ENCODE measurements around the gene PCBP4. TPM values are rescaled to one million over a fixed set of nuclear protein-coding genes. Genes with fewer than 3 reads are reported as not detected.

PCBP4 gene
- total RNA-seq, 1 experiment from 2014 or later = 48.8 TPM

GRCh38 chr3:52001443-52001974, 34.3 kb upstream of the PCBP4 start:
- no peaks in the 10 kb centered on the region for H4K20me1 ChIP-seq (ENCODE audit: insufficient read depth)
- H3K36me3 ChIP-seq (ENCODE audit: control insufficient read depth in 1 of 2, insufficient read depth in 2 of 2, low read length in 2 of 2) = no peaks in the 10 kb centered on the region
- no peak overlapping the region for H3K4me3 ChIP-seq (replicated peaks in 1 of 2; ENCODE audit: low read depth in 1 of 2, low read length in 2 of 2)
- H3K4me1 ChIP-seq (ENCODE audit: control insufficient read depth in 1 of 2, insufficient read depth in 2 of 2, low read length in 2 of 2) = peaks cover 11 to 35% of the 10 kb centered on the region in 2 experiments
- H3K9me3 ChIP-seq (ENCODE audit: control insufficient read depth in 1 of 2, insufficient read depth in 1 of 2, low read depth in 1 of 2, low read length in 2 of 2) = no peaks in the 10 kb centered on the region
- RAD21 ChIA-PET (ENCODE audit: low non-redundant PET in 1 of 2, low total read pairs in 2 of 2, uncharacterized antibody in 2 of 2, unreplicated experiment in 2 of 2) = interaction anchor here in 1 of 2 experiments (1.2 to 1.9 kb wide), 2 partner anchors 52 to 143 kb away, joined by 4 to 5 read pairs; no protein-coding TSS in a partner anchor
- no peak overlapping the region for H3K9ac ChIP-seq (ENCODE audit: low read length)
- peak; percentile 96 for ATAC-seq
- CTCF ChIA-PET = interaction anchor here (0.7 to 2.6 kb wide), 15 partner anchors 10 to 384 kb away, joined by 3 to 13 read pairs (median 4); partner anchors contain the start of gene ALAS1
- H2AFZ ChIP-seq (ENCODE audit: low read depth, low read length, poor library complexity, severe bottlenecking) = no peak overlapping the region
- peak overlapping the region; percentile 71 for H3K4me2 ChIP-seq (ENCODE audit: low read length)
- intact Hi-C loops (cut with micrococcal nuclease) = loop anchor here (1.0 to 5.0 kb wide), 6 partner anchors 55 to 336 kb away; partner anchors contain the start of genes DUSP7 and PARP3
- no peaks in the 10 kb centered on the region for H3K27me3 ChIP-seq (ENCODE audit: insufficient read depth, low read length)
- BruUV-seq (replicated peaks) = no TSS peak
- H3K9me2 ChIP-seq (ENCODE audit: insufficient read depth) = no peaks in the 10 kb centered on the region
- H3K79me2 ChIP-seq (ENCODE audit: insufficient read depth, low read length) = no peaks in the 10 kb centered on the region
- no peak for TF ChIP-seq CEBPB (IDR thresholded peaks at IDR 0.05; ENCODE audit: low read depth)
- no peak for TF ChIP-seq ATF3 (IDR thresholded peaks at IDR 0.05)
- TF ChIP-seq ZNF274 (IDR thresholded peaks at IDR 0.05; ENCODE audit: low read depth, low read length) = no peak
- peak in 2 of 3 experiments; percentile 95 to 98; a peak in 4 of 6 replicates for TF ChIP-seq CTCF (IDR thresholded peaks at IDR 0.05 in 2 of 3, conservative IDR thresholded peaks at IDR 0.05 in 1 of 3; ENCODE audit: borderline replicate concordance in 1 of 3, insufficient read depth in 1 of 3, low read depth in 2 of 3, low read length in 2 of 3)
- TF ChIP-seq, protein P1, sequence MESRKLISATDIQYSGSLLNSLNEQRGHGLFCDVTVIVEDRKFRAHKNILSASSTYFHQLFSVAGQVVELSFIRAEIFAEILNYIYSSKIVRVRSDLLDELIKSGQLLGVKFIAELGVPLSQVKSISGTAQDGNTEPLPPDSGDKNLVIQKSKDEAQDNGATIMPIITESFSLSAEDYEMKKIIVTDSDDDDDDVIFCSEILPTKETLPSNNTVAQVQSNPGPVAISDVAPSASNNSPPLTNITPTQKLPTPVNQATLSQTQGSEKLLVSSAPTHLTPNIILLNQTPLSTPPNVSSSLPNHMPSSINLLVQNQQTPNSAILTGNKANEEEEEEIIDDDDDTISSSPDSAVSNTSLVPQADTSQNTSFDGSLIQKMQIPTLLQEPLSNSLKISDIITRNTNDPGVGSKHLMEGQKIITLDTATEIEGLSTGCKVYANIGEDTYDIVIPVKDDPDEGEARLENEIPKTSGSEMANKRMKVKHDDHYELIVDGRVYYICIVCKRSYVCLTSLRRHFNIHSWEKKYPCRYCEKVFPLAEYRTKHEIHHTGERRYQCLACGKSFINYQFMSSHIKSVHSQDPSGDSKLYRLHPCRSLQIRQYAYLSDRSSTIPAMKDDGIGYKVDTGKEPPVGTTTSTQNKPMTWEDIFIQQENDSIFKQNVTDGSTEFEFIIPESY (IDR thresholded peaks at IDR 0.05; ENCODE audit: extremely low read depth, insufficient replicate concordance, low read length) = no peak
- POLR2A ChIA-PET = interaction anchor here (1.1 kb wide), 1 partner anchor 10 kb away, joined by 3 read pairs; no protein-coding TSS in a partner anchor
- no peak overlapping the region; the same call in 1 of the 2 replicates for H3K27ac ChIP-seq (ENCODE audit: low read depth, low read length)
- peak; percentile 59 for DNase-seq (ENCODE audit: low read depth, low spot score)
